K562 (cell line): Measurements from ENCODE around the gene NAT14. TPM values are rescaled to one million over a fixed set of nuclear protein-coding genes. Genes with fewer than 3 reads are reported as not detected.
A peak's percentile ranks its signal among the peaks of the same experiment; 100 is the strongest.

Source experiments
- DACH1 ChIP-seq: fragments of 450-650 bp; IDR thresholded peaks from 2 replicates; pipeline ENCODE4 v1.6.1; 2018; ENCODE audit not compliant: partially characterized antibody
- FOXA3 ChIP-seq, 2 experiments: fragments of 450-650 bp in 1 of 2; sonication (generic) in 1 of 2; formaldehyde crosslinking; IDR thresholded peaks in 1 of 2; conservative IDR thresholded peaks in 1 of 2; 2 replicates each; pipeline versions ENCODE4 v1.4.0 to v1.8.0; 2020 to 2022; ENCODE audit warnings: mild to moderate bottlenecking in 2 of 2, missing genetic modification reagents in 1 of 2
- HDAC2 ChIP-seq: fragments of 450-650 bp; IDR thresholded peaks from 2 replicates; pipeline ENCODE4 v1.6.1; 2016; ENCODE audit warnings: mild to moderate bottlenecking
- HMGN3 ChIP-seq: IDR thresholded peaks from 2 replicates; pipeline ENCODE4 v1.6.1; 2011; ENCODE audit warnings: borderline replicate concordance, low read depth, mild to moderate bottlenecking, mixed read lengths, low read length; ENCODE audit not compliant: insufficient read length; ENCODE audit errors: extremely low read depth
- NFATC3 ChIP-seq: fragments of 450-650 bp; IDR thresholded peaks from 2 replicates; pipeline ENCODE4 v1.6.1; 2017; ENCODE audit warnings: mild to moderate bottlenecking
- PHF8 ChIP-seq: fragments of 200-600 bp; sonication (generic); IDR thresholded peaks from 2 replicates; pipeline ENCODE4 v1.6.1; 2012; ENCODE audit warnings: mixed run types, mild to moderate bottlenecking, inconsistent platforms, low read length, moderate library complexity, borderline replicate concordance
- RBM25 ChIP-seq: fragments of 200-400 bp; formaldehyde crosslinking; IDR thresholded peaks from 2 replicates; pipeline ENCODE4 v1.6.1; 2018; ENCODE audit warnings: low read length, low read depth, moderate library complexity; ENCODE audit not compliant: severe bottlenecking
- TCF3 ChIP-seq: sonication (generic); formaldehyde crosslinking; IDR thresholded peaks from 2 replicates; pipeline ENCODE4 v1.4.0; 2020; ENCODE audit warnings: mild to moderate bottlenecking, missing genetic modification reagents
- TGIF2 ChIP-seq: sonication (generic); formaldehyde crosslinking; IDR thresholded peaks from 2 replicates; pipeline ENCODE4 v1.8.1; 2022; ENCODE audit warnings: mild to moderate bottlenecking, missing genetic modification reagents, moderate library complexity
- THRAP3 ChIP-seq: fragments of 450-650 bp; IDR thresholded peaks from 2 replicates; pipeline ENCODE4 v1.6.1; 2016; ENCODE audit warnings: mild to moderate bottlenecking, inconsistent platforms, borderline replicate concordance
- YBX1 ChIP-seq: fragments of 450-650 bp; IDR thresholded peaks from 2 replicates; pipeline ENCODE4 v1.7.1; 2016; ENCODE audit warnings: mild to moderate bottlenecking
- polyA plus RNA-seq, 8 experiments: library from polyadenylated mRNA; depleted of rRNA in 4 of 8; stranded (reverse) in 5 of 8; unstranded in 3 of 8; fragments of >200 nt; fragmentation: Nextera tagmentation in 2 of 8; fragmentation: Illumina TruSeq in 1 of 8; extraction: Ambion mirVana in 2 of 8; extraction: Trizol in 1 of 8; gene quantifications; 2 replicates each; pipeline versions ENCODE4 v1.2.1 to v1.2.3, GENCODE V29; 2011 to 2014; ENCODE audit warnings: inconsistent platforms in 1 of 8, missing spikeins in 1 of 8
- total RNA-seq, 7 experiments: library from RNA; depleted of rRNA in 6 of 7; stranded (reverse); fragments of >200 nt in 6 of 7; fragmentation: Illumina TruSeq in 2 of 7; extraction: Trizol in 2 of 7; gene quantifications; 2 replicates each; pipeline versions ENCODE4 v1.2.1 to v1.2.3, GENCODE V29; 2011 to 2021; ENCODE audit warnings: low replicate concordance in 1 of 7
- TF ChIP-seq, protein P1 (sequence below): fragments of 450-650 bp; IDR thresholded peaks from 2 replicates; pipeline ENCODE4 v1.6.1; 2016; ENCODE audit warnings: low read depth
- TF ChIP-seq, protein P2 (sequence below): sonication (generic); formaldehyde crosslinking; IDR thresholded peaks from 2 replicates; pipeline ENCODE4 v1.8.1; 2022; ENCODE audit warnings: missing genetic modification reagents
- TF ChIP-seq, protein P3 (sequence below): fragments of 250-450 bp; sonication (Bioruptor Pico); IDR thresholded peaks from 2 replicates; pipeline ENCODE4 v1.4.0; 2020; ENCODE audit warnings: mild to moderate bottlenecking
- TF ChIP-seq, protein P4 (sequence below), 3 experiments: fragments of 200-800 bp in 1 of 3; sonication (Bioruptor generic) in 1 of 3; sonication (generic) in 1 of 3; formaldehyde crosslinking in 1 of 3; IDR thresholded peaks; 2 replicates each; pipeline versions ENCODE4 v1.6.1 to v1.8.0; 2016 to 2022; ENCODE audit warnings: mild to moderate bottlenecking in 2 of 3, missing compliant biosample characterization in 2 of 3, missing genetic modification characterization in 2 of 3, missing genetic modification reagents in 1 of 3

NAT14 gene
- total and polyA plus RNA-seq, 9 of the 15 experiments (the other 6 are each of a cell fraction or from before 2014, with no cell fraction given): 2.4 to 77.0 (median 26.7) TPM

DNA sequence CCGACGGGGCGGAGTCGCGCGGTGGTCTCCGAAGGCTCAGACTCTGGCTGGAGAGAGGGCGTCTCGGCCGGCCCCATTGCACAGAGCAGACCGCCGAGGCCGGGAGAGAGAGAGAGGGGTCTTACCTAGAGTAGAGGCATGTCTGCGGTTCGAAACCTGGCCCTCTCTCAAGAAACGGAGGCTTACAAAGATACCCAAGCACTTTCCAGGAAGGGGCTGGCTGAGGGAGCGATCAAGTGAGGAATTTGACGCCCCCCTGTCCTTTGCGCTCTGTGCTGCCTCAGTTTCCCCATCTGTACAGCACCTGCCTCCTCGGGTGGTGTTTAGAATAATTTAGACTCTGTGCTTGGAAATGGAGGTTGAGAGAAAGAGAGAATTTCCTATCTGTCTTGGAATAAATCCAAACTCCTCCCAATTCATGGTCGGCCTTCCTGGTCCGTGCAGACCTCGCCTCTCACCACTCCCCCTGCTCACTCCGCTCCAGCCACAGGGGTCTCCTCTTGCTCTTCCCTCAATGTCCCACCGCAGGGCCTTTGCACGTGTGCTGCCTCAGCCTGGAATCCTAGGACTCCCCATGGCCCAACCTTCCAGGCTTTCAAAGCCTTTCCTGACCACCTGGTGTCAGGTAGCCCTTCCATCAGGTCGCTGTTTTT lies 22.9 kb upstream of the NAT14 start (continued):
- TF ChIP-seq, protein P1, sequence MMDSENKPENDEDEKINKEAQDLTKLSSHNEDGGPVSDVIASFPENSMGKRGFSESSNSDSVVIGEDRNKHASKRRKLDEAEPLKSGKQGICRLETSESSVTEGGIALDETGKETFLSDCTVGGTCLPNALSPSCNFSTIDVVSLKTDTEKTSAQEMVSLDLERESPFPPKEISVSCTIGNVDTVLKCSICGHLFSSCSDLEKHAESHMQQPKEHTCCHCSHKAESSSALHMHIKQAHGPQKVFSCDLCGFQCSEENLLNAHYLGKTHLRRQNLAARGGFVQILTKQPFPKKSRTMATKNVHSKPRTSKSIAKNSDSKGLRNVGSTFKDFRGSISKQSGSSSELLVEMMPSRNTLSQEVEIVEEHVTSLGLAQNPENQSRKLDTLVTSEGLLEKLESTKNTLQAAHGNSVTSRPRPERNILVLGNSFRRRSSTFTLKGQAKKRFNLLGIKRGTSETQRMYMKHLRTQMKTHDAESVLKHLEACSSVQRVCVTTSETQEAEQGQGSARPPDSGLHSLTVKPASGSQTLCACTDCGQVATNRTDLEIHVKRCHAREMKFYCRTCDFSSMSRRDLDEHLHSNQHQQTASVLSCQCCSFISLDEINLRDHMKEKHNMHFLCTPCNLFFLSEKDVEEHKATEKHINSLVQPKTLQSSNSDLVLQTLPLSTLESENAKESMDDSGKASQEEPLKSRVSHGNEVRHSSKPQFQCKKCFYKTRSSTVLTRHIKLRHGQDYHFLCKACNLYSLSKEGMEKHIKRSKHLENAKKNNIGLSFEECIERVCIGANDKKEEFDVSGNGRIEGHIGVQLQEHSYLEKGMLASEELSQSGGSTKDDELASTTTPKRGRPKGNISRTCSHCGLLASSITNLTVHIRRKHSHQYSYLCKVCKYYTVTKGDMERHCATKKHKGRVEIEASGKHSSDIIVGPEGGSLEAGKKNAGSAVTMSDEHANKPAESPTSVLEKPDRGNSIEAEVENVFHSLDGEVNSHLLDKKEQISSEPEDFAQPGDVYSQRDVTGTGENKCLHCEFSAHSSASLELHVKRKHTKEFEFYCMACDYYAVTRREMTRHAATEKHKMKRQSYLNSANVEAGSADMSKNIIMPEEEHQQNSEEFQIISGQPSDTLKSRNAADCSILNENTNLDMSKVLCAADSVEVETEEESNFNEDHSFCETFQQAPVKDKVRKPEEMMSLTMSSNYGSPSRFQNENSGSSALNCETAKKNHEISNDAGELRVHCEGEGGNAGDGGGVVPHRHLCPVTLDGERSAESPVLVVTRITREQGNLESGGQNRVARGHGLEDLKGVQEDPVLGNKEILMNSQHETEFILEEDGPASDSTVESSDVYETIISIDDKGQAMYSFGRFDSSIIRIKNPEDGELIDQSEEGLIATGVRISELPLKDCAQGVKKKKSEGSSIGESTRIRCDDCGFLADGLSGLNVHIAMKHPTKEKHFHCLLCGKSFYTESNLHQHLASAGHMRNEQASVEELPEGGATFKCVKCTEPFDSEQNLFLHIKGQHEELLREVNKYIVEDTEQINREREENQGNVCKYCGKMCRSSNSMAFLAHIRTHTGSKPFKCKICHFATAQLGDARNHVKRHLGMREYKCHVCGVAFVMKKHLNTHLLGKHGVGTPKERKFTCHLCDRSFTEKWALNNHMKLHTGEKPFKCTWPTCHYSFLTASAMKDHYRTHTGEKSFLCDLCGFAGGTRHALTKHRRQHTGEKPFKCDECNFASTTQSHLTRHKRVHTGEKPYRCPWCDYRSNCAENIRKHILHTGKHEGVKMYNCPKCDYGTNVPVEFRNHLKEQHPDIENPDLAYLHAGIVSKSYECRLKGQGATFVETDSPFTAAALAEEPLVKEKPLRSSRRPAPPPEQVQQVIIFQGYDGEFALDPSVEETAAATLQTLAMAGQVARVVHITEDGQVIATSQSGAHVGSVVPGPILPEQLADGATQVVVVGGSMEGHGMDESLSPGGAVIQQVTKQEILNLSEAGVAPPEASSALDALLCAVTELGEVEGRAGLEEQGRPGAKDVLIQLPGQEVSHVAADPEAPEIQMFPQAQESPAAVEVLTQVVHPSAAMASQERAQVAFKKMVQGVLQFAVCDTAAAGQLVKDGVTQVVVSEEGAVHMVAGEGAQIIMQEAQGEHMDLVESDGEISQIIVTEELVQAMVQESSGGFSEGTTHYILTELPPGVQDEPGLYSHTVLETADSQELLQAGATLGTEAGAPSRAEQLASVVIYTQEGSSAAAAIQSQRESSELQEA: no peak
- TF ChIP-seq HMGN3: no peak
- peak; percentile 71; the same call in 1 of the 2 replicates for TF ChIP-seq PHF8
- peak in 1 of 2 experiments; percentile 41; a peak in 1 of 4 replicates for TF ChIP-seq FOXA3 (CRISPR knock-in tag; conservative IDR thresholded peaks at IDR 0.05 in 1 of 2, IDR thresholded peaks at IDR 0.05 in 1 of 2)
- TF ChIP-seq, protein P2, sequence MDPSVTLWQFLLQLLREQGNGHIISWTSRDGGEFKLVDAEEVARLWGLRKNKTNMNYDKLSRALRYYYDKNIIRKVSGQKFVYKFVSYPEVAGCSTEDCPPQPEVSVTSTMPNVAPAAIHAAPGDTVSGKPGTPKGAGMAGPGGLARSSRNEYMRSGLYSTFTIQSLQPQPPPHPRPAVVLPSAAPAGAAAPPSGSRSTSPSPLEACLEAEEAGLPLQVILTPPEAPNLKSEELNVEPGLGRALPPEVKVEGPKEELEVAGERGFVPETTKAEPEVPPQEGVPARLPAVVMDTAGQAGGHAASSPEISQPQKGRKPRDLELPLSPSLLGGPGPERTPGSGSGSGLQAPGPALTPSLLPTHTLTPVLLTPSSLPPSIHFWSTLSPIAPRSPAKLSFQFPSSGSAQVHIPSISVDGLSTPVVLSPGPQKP (CRISPR knock-in tag): no peak
- no peak for TF ChIP-seq YBX1
- 0 out of 2 replicates have a peak, but pooled peaks have one; percentile 13 for TF ChIP-seq TCF3 (CRISPR knock-in tag)
- TF ChIP-seq, protein P3, sequence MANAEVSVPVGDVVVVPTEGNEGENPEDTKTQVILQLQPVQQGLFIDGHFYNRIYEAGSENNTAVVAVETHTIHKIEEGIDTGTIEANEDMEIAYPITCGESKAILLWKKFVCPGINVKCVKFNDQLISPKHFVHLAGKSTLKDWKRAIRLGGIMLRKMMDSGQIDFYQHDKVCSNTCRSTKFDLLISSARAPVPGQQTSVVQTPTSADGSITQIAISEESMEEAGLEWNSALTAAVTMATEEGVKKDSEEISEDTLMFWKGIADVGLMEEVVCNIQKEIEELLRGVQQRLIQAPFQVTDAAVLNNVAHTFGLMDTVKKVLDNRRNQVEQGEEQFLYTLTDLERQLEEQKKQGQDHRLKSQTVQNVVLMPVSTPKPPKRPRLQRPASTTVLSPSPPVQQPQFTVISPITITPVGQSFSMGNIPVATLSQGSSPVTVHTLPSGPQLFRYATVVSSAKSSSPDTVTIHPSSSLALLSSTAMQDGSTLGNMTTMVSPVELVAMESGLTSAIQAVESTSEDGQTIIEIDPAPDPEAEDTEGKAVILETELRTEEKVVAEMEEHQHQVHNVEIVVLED: no peak
- TF ChIP-seq THRAP3: no peak
- TF ChIP-seq, protein P4, sequence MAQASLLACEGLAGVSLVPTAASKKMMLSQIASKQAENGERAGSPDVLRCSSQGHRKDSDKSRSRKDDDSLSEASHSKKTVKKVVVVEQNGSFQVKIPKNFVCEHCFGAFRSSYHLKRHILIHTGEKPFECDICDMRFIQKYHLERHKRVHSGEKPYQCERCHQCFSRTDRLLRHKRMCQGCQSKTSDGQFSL (CRISPR knock-in tag; IDR thresholded peaks at IDR 0.05): no peak
- TF ChIP-seq, protein P4 (tag; IDR thresholded peaks at IDR 0.05): no peak
- TF ChIP-seq RBM25: peak; percentile 42
- no peak for TF ChIP-seq TGIF2 (CRISPR knock-in tag)
- TF ChIP-seq HDAC2: peak; percentile 62; the same call in 1 of the 2 replicates
- no peak for TF ChIP-seq NFATC3
- TF ChIP-seq DACH1: no peak
